ENCODE results near the gene PGC. TPM values are rescaled to one million over a fixed set of nuclear protein-coding genes. Genes with fewer than 3 reads are reported as not detected.

The PGC gene
- total RNA-seq, 1 experiment from 2014 or later: not detected

DNA sequence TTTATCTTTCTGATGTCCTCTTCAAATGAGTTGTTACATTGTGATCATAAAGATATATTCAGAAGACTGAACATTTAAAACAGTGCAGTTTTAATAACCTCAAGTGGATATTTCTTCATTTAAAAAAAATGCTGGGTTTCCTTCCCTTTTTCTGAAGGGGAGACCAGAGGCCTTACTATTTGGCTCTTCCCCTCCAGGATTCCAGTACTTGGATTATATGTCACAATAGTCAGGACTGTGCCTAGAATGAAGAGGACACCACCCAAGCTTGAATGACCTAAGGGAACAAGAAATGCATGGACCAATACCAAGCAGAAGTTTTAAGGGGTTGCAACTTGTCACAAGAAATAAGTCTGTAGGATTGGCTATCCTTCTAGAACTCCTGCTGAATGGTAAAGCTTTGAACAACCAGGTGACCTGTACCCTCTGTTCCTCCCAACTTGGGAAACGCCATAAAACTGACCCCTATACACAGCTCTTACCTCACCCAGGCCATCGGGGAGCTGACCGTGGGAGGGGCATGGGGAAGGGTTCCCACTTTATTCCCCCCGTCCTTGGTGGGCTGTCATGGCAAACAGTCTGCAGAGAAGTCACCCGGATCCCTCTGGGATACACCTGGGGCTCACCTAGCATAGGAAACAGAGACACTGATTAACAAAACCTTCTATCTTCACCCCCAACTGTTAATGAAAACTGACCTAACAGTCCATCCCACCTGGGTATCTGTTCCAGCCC is 30.5 kb upstream of the PGC start:
- no peak overlapping the region for H2BK15ac ChIP-seq (ENCODE audit: low read depth, low read length)
- H3K56ac ChIP-seq (ENCODE audit: insufficient read length, low read depth, low read length): no peak overlapping the region
- H4K5ac ChIP-seq (ENCODE audit: insufficient read length, low read depth, low read length): no peak overlapping the region
- H3K4me1 ChIP-seq (ENCODE audit: insufficient read depth, low read length): no peaks in the 10 kb centered on the region
- TF ChIP-seq, protein P1, sequence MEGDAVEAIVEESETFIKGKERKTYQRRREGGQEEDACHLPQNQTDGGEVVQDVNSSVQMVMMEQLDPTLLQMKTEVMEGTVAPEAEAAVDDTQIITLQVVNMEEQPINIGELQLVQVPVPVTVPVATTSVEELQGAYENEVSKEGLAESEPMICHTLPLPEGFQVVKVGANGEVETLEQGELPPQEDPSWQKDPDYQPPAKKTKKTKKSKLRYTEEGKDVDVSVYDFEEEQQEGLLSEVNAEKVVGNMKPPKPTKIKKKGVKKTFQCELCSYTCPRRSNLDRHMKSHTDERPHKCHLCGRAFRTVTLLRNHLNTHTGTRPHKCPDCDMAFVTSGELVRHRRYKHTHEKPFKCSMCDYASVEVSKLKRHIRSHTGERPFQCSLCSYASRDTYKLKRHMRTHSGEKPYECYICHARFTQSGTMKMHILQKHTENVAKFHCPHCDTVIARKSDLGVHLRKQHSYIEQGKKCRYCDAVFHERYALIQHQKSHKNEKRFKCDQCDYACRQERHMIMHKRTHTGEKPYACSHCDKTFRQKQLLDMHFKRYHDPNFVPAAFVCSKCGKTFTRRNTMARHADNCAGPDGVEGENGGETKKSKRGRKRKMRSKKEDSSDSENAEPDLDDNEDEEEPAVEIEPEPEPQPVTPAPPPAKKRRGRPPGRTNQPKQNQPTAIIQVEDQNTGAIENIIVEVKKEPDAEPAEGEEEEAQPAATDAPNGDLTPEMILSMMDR (conservative IDR thresholded peaks at IDR 0.05): no peak
- no CpG with 5 or more reads among the region's 5 CpGs for WGBS (ENCODE audit: extremely low coverage, insufficient read length, low lambda C conversion rate)
- no peak overlapping the region for H3K4ac ChIP-seq (ENCODE audit: low read depth, low read length)
- H3K27me3 ChIP-seq (ENCODE audit: insufficient read depth, low read length): peaks cover 4% of the 10 kb centered on the region; the same call in 1 of the 2 replicates
- H3K27me3 Mint-ChIP-seq (ENCODE audit: low read depth): peaks cover 24% of the 10 kb centered on the region
- peaks cover 11% of the 10 kb centered on the region for H3K23me2 ChIP-seq (ENCODE audit: insufficient read length, low read depth, low read length, poor library complexity, severe bottlenecking)
- no peaks in the 10 kb centered on the region for H3K9me3 ChIP-seq (ENCODE audit: control insufficient read depth, low read depth, low read length)
- peak overlapping the region; percentile 24 to 80; a peak in 2 of 5 replicates for H3K4me3 Mint-ChIP-seq
- no peak overlapping the region for H3K23ac ChIP-seq (ENCODE audit: insufficient read length, low read depth, low read length)
- H3K9ac ChIP-seq (ENCODE audit: extremely low read depth, insufficient read length, low read length): no peak overlapping the region
- no peak for DNase-seq
- H3K27ac ChIP-seq (ENCODE audit: insufficient read length, low read depth, low read length): no peak overlapping the region
- H2BK12ac ChIP-seq (ENCODE audit: insufficient read length, low read depth, low read length): no peak overlapping the region
- H3K79me1 ChIP-seq (ENCODE audit: insufficient read depth, low read depth, low read length, poor library complexity, severe bottlenecking): no peaks in the 10 kb centered on the region
- no peak overlapping the region for H2BK5ac ChIP-seq (ENCODE audit: insufficient read length, low read length)
- H4K91ac ChIP-seq (ENCODE audit: insufficient read length, low read depth, low read length): no peak overlapping the region
- H2AK5ac ChIP-seq (ENCODE audit: insufficient read length, low read length): no peak overlapping the region
- no peak overlapping the region for H3K14ac ChIP-seq (ENCODE audit: insufficient read depth, low read length)
- H2AFZ ChIP-seq (ENCODE audit: low read length): no peak overlapping the region
- H4K8ac ChIP-seq (replicated peaks; ENCODE audit: insufficient read length, low read depth, low read length): no peak overlapping the region
- no peak overlapping the region for H3K18ac ChIP-seq (ENCODE audit: insufficient read length, low read depth, low read length)
- no peak overlapping the region for H3T11ph ChIP-seq (ENCODE audit: low read length)
- H3K79me2 ChIP-seq (ENCODE audit: insufficient read depth, low read length): no peaks in the 10 kb centered on the region
- no peaks in the 10 kb centered on the region for H3K9me3 Mint-ChIP-seq
- H2BK20ac ChIP-seq (ENCODE audit: low read depth, low read length, poor library complexity, severe bottlenecking): no peak overlapping the region
- peaks cover 13 to 15% of the 10 kb centered on the region in 2 experiments for H3K4me1 Mint-ChIP-seq
- no peak overlapping the region for H3K4me2 ChIP-seq (ENCODE audit: insufficient read depth, insufficient read length, low read length)
- H4K20me1 ChIP-seq (ENCODE audit: control insufficient read depth, insufficient read depth, insufficient read length): no peaks in the 10 kb centered on the region
- H3K27ac Mint-ChIP-seq: no peak overlapping the region
- peaks cover 6 to 18% (median 16%) of the 10 kb centered on the region in 3 experiments; a peak in 6 of 7 replicates for H3K36me3 Mint-ChIP-seq (ENCODE audit: insufficient read depth in 1 of 3, low read depth in 3 of 3)
- no peak overlapping the region for H2BK120ac ChIP-seq (ENCODE audit: low read depth, low read length, poor library complexity, severe bottlenecking)

Data from H9 (cell line).